GM19351 (cell line): ENCODE results near the gene EFNA4.

Experiments used
- ATAC-seq: cut with Tn5 transposase; IDR thresholded peaks from one replicate; pipeline ENCODE4 v1.9.1; 2021; ENCODE audit warnings: mild to moderate bottlenecking, moderate library complexity; ENCODE audit not compliant: unreplicated experiment

Gene EFNA4, protein sequence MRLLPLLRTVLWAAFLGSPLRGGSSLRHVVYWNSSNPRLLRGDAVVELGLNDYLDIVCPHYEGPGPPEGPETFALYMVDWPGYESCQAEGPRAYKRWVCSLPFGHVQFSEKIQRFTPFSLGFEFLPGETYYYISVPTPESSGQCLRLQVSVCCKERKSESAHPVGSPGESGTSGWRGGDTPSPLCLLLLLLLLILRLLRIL

DNA sequence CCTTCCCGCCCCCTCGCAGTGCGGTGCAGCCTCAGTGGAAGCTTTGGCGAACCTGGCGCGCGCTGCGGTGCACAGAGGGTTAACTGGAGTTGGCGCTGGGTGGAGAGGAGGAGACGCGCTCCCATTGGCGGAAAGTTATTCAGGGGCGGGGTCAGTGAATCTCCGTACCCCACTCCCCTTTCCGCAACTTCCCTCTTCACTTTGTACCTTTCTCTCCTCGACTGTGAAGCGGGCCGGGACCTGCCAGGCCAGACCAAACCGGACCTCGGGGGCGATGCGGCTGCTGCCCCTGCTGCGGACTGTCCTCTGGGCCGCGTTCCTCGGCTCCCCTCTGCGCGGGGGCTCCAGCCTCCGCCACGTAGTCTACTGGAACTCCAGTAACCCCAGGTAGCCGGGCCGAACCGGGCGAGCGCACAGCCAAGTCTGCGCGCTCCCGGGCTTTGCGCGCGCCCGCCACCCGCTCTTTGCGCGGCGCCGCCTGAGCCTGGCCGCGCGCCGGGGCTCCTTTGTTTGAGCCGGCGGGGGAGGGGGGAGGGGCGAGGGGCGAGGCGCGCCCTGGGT, at the start of gene EFNA4:
TSS of gene EFNA4 (plus strand) at position 191 of the 561 bp plus-strand sequence. CDS start at position 275, 84 bp downstream.
- ATAC-seq: peak; percentile 60

- no peak for ATAC-seq
Measured at GRCh38 chr1:155014709-155015508, 48.6 kb upstream of the EFNA4 start.

GRCh38 chr1:155015527-155016230, 47.9 kb upstream of the EFNA4 start:
- ATAC-seq: no peak

DNA sequence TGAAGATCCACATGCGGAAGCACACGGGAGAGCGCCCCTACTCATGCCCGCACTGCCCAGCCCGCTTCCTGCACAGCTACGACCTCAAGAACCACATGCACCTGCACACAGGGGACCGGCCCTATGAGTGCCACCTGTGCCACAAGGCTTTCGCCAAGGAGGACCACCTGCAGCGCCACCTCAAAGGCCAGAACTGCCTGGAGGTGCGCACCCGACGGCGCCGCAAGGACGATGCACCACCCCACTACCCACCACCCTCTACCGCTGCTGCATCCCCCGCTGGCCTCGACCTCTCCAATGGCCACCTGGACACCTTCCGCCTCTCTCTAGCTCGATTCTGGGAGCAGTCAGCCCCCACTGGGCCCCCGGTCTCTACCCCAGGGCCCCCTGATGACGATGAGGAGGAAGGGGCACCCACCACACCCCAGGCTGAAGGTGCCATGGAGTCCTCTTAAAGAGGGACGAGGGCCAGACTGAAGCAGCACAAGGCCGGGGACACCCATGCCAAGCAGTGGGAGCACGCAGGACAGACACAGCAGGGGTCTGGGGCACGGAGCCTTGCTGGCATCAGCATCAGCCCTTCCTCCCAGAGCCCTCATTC, 47.2 kb upstream of the EFNA4 start:
- no peak for ATAC-seq

DNA sequence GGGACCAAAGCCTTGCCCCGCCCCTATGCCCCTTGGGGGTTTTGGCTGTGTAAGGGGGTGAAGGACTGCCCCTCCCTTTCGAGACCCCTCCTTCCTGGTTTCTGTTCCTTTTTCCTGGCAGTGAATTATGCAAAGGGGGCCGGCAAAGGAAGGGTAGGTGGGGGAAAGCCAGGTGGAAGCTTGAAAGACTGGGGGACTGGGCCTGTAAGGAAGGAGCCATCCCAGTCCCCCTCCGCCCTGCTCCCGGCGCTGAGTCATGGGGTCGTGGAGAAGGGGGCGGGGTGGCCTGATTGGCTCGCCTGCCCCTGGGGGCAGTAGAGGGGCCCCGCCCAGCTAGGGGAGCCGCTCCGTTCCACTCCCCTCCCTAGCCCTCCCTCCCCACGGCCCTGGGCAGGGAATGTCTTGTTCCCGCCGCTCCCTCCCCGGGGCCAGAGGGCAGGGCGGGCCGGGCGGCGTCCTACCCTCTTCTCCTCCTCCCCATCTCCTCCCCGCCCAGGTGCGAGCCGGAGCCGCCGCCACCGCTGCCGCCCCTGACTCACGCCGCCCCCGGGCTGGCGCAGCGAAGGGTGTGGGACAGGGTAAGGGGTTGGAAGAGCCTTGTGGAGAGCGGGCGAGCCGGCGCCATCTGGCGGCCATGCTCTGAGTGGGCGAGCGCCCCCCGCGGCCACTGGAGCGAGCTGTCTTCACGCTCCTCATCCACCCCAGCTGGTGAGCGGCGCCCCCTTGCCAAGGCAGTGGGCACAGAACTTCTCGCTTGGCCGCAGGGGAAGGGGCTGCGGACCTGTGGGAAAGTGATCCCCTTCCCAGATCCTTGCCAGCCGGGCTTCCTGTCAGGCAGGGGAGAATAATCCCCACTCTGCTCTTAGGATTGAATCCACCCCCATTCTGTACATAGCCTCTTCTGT, 46.2 kb upstream of the EFNA4 start:
- peak; percentile 90 for ATAC-seq

DNA sequence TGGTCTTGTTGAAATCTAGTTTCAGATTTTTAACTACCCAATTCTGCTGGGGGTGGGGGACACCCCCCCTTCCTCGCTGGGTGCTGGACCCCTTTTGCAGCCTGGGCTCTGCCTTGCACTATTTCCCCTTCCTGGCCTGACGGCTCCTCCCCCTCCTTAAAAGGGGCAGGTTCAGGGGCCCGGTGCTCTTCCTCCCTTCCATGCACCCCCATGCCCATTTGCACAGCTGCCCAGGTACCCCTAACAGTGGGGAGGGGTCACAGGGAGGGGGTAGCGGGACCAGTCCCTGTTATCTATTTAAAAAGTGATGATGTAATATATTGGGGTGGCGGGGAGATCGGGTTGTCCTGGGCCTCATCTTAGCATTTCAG, 45.6 kb upstream of the EFNA4 start:
- peak; percentile 17 for ATAC-seq

- no peak for ATAC-seq
Measured at GRCh38 chr1:155018617-155019348, 44.8 kb upstream of the EFNA4 start.

DNA sequence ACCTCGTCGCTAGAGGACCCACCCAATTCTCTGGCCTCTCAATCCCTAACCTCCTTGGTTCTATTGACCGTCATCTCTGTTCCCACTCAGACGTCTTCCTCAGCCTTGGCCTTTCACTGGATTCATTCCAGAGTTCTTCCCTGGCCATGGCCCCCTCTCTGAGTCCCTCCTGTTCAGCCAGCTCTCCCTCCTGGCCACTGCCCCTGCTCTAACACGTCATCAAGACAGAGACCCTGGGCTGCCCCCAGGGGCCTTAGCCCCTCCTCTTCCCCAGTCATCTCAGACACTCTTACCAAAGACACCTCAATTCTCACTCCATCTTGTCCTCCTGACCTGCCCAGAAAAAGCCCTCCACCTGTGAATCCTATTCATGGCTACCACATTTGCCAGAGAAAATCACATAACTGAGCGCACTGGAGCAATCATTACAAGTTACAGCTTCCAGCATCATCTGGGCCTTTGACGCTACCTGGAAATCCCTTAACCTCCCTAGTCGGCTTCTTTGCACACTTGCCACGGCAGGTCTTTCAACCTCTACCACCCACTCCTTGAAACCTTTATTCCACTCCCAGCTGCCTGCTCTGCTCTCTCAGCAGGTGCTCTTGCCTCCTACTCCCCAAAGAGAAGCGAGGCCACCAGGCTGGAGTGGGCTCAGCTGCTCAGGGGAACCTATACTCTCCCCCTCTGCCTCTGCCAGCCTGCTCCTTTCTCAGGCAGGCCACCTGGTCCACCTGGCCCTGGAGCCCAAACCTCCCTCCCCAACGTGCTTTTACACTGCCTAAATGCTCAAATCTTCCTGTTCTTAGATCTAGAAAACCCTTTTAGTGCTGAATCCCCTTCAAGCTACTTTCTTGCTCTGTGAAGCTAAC, 43.9 kb upstream of the EFNA4 start:
- ATAC-seq: no peak

- ATAC-seq: no peak
Measured at GRCh38 chr1:155022136-155022926, 41.2 kb upstream of the EFNA4 start.

GRCh38 chr1:155022927-155023236, 40.7 kb upstream of the EFNA4 start:
- ATAC-seq: no peak

GRCh38 chr1:155023627-155024026, 39.9 kb upstream of the EFNA4 start:
- no peak for ATAC-seq

GRCh38 chr1:155024315-155024714, 39.2 kb upstream of the EFNA4 start:
- no peak for ATAC-seq

DNA sequence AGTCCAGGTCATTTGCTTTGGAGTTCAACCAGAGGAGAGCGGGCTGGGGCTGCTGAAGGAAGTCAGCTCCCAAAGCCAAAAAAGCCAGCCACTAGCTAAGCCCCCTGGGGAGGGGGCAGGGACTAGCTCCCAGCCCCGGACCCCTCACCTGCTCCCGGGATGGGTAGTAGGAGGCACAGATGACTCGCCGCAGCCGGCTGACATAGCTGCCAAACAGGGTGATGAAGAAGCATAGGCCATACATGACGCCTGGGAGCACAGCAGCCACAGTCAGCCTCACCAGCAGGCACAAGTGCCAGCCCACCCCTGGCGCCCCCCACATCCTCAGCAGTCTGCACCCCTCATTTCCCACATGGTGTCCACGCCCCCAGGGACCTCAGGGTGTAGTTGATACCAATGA, 37.4 kb upstream of the EFNA4 start:
- no peak for ATAC-seq

- ATAC-seq: no peak
Measured at GRCh38 chr1:155026588-155026987, 37.0 kb upstream of the EFNA4 start.

GRCh38 chr1:155029513-155030242, 33.9 kb upstream of the EFNA4 start:
- no peak for ATAC-seq

- ATAC-seq: no peak
Measured at GRCh38 chr1:155030243-155030795, 33.2 kb upstream of the EFNA4 start.

DNA sequence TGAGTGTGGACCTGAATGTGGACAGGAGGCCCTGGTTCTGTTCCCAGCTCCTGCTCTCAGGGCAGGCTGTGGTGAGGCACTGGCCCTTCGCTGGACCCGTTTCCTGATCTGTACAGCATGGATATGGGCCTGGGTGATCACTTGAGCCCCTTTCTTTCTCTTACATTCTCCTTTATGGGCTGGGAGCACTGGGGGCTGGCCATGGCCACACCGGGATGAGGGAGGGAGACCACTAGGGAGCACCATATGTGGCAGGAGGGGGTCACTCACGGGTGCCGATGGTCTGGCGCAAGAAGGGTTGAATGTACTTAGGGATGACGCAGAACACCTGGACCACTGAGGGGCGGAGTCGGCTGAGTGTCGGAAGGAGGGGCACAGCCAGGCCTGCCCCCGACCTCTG, 32.6 kb upstream of the EFNA4 start:
- ATAC-seq: no peak
